Activated CD4-positive, CD25-positive, alpha-beta regulatory T cell treated with anti-CD3 and anti-CD28 coated beads, Interleukin-2, amount 50 U/mL, for 16 hours (primary cell): ENCODE results near the gene DHX35.

Experiments
- DNase-seq: peaks from one replicate; pipeline ENCODE4 v3.0.0-alpha.2; 2020; ENCODE audit warnings: low read depth, low spot score

DHX35 gene

DNA sequence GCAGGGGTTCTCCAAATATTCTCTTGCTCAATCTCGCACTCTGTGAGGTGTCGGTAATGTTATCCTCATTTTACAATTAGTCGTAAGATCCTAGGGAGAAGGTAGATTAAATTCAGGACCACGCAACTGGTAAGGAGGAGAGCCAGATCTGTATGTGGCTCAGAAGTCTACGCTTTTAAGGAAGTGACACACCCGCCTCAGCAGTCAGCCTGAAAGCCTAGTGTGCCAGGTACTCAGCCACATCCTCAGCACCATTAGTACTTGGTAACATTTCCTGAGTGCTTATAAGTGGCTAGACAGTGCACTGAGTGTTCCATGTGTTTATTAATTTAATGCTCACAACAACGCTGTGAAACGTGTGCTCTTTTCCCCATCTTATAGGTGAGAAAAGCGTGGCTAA lies 63.7 kb downstream of the DHX35 start:
- no peak for DNase-seq

DNA sequence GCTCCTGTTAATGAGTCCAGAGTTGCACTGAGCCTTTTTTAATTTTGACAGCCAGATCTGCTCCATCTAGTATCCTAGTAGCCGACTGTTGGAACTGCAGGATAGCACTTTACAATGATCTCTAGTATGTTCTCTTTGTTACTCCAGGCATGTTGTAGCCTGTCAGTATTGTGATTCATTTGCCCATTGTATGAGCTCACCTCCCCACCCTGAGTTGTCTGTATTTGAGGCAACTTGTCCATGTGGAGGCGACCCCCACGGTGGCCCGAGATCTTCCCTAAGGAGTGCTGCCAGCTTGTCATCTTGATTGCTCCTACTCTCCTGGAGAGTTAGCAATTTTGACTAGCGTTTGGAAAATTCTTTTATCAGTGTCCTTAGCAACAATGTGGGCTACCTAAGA lies 67.2 kb downstream of the DHX35 start:
- DNase-seq = no peak

DNA sequence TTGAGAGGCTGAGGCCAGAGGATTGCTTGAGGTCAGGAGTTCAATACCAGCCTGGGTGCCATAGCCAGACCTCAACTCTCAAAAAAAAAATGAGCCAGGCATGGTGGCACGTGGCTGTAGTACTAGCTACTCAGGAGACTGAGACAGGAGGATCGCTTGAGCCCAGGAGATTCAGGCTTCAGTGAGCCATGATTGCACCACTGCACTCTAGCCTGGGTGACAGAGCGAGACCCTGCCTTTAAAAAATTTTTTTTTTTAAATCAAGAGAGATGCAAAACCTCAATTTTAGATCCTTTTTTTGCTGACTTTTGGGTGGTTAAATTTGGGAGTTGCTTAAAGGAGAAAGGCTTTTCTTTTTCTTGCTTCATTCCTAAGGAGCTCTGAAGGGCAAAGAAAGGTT lies 70.9 kb downstream of the DHX35 start:
- no peak for DNase-seq

DNA sequence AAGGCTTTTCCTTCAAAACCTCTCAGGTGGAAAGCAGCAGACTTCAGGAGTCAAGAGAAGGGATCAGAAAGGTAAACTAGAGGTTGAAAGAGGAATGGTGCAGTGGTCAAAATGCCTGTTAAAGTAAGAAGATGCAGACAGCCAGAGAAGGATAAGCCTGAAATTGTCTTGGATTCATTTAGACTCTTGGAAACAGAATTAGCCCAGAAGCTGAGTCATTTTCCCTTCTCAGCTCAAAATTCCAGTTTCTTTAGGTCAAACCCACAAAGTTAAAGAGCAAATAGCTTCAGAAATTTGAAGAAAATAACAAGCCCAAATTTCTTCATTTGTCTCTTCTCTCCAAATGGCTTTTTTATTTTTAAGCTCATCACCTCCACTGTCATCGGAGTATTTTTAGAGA lies 73.9 kb downstream of the DHX35 start:
- DNase-seq = no peak

DNA sequence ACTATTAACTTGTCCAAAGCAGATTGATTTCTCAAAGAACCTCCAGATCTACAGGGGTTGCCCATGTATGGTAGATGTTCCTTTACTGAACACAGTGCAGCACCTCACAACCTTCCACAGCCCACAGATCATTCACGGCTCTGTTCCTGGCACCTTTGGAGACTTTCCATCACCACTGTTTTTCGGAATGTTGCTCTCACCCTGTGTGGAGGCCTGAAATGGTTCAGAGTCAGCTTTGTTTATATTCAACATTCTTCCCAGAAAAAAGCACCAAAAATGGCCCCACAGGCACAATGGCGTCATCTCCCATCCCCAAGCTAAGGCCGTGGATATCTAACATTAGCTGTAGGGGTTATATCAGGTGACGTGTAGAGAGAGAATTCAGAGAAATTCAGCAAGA lies 74.7 kb downstream of the DHX35 start:
- DNase-seq = no peak

DNA sequence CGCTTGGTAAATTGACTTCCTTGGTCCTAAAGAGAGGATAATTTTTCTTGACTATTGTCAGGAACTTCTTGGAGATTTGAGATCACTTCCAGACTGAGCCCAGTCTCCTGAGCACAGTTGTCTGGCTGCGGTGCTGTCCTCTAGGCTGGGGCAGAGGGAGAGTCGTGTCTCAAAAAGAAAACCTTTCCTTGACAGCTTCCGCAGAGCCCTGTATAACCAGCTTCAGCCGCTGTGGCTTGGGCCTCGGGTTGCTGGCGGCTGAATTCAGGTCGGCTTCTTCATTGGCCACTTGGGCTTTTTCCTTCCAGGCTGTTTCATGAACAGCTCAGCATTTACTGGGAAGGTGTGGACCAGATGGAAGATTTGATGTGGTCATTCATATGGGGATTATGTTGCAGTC lies 75.9 kb downstream of the DHX35 start:
- no peak for DNase-seq

DNA sequence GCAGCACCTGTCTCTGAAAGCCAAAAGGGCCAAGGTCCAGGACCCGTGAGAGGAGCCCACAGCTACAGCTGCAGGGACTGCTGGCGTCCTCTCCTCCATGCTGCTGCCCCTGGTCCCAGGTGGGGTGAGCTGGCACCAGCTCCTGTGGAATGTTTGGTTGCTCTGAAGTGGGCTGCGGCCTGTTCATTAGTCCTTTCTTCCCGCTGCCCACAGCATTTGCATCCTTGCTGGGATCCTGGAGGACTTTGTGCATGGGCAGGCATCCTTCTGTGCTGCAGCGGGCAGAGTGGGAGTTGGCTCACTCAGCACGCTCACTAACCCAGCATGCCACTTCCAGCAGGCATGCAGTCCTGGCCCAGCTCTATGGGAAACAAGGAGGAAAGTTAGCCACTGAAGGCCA lies 76.4 kb downstream of the DHX35 start:
- DNase-seq = no peak

DNA sequence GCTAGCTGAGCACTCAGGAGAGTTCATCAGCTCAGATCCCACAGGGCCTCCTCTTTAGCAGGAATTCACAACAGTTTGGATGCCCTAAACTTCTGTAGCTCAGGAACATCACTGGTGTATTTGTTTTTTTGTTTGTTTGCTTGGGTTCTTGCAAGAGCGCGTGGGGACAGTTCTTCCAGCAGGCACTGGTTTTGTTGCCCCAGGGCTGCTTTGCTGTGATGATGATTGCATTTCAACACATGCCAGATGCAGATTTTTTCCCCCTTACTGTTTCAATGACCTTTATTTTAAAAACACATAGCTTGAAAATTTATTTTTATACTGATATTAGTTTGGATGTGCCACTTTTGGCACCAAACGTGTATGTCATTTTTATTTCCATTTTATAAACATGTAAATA lies 77.1 kb downstream of the DHX35 start:
- no peak for DNase-seq

DNA sequence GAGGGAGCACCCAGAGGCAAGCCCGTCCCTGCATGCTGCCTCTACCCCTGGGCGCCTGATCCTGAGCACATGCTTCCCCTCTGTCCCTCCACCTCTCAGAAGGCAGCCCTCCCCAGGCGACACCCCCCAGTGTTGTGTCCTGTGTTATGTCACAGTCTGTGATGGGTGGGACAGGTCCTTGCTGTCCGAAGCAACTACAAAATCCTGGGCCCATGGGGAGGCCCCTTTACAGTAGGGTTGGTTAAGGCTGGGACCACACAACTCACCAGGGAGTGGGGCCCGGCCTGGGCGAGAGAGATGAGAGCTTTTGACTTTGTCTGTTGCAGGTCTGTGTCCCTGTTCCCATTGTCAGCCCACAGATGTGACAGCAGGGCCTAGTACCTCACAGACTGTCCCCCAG lies 78.0 kb downstream of the DHX35 start:
- DNase-seq = no peak

DNA sequence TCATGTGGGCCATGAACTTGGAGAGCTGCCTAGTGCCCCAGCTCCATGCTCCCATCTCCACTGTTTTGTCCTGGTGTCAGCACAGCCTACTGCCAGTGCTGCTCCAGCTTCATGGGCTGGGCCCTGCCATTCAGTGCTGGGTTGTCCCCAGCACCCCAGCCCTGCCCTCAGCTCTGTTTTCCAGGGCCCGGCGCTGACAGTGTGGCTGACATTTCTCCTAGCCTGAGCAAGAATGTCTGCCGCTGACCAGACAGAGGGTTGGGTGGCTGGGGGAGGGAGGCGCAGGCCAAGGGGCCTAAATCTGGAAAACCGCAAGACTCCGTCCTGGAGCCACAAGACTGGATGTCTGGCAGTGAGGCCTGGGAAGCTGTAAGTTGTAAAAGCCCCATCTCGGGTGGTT lies 78.9 kb downstream of the DHX35 start:
- no peak for DNase-seq

DNA sequence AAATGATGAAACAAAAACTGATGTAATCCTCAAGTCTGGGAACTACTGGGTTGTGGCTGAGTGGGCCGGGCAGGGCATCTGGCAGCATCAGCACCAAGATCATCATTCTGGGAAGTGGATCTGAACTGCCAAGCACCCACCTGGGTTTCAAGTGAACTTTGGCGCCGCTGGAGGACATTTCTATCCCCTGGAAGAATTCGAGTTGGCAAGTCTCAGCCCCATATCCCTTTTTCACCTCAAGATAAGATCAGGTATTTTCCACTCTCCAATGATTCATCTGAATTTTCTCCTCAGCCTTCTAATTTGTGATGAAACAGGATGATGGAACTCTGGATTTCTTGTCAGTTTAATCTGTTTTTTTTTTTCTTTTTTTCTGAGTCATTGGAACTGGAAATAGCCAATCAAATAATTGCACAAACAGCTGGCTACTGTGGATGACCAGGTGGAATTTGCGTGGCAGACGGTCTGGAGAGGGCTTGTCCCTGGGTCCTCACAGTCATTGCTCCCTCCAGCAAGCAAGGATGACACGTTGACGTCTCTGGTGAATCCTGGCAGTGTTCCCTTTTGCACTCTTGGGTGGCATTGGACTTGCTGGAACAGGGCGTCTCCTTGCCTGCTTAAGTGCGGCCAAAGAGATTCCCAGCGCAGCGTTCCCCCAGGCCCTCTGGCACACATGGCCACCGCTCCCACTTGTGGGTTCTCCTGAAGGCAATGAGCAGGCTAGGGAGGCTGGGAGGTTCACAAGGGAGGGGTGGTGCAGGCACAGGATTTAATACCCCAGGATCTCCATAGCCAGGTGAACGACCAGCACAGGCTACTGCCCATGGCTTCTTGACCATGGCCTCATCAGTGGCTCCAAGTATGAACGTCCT lies 80.4 kb downstream of the DHX35 start:
- no peak for DNase-seq

DNA sequence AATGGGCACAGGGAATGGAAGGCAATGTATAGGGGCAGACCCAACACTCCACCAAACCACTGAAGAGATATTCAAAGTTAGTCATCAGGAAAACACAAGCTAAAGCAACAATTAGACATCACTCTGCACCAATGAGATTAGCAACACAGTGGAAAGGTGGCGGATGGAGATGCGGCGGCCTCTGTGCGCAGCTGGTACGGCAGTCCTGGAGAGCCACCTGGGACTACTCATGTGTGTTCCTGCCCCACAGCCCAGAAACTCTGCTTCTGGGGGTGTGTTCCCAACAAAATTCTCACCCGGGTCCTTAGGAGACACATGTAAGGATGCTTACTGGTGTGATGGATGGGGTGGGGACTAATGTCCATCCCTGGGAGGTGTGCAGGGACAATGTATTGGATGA lies 82.4 kb downstream of the DHX35 start:
- DNase-seq = no peak

DNA sequence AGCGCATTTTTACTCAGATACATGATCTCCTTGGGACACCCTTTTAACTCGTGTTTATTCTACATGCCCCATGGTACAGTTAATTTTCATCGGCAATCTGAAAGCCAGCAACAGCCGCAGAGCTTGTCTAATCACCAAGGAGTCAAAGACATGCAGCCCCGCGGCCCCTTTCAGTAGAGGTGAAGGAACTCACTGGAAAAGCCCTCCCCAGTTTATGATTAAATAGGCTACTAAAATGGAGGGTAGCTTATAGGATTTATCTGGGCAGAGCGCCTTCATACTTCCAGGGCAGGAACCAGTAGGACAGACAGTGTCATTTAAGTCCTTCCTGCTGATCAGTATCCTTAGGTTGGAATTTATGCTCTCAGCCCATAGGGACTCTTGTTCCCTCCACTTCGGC lies 83.5 kb downstream of the DHX35 start:
- no peak for DNase-seq

DNA sequence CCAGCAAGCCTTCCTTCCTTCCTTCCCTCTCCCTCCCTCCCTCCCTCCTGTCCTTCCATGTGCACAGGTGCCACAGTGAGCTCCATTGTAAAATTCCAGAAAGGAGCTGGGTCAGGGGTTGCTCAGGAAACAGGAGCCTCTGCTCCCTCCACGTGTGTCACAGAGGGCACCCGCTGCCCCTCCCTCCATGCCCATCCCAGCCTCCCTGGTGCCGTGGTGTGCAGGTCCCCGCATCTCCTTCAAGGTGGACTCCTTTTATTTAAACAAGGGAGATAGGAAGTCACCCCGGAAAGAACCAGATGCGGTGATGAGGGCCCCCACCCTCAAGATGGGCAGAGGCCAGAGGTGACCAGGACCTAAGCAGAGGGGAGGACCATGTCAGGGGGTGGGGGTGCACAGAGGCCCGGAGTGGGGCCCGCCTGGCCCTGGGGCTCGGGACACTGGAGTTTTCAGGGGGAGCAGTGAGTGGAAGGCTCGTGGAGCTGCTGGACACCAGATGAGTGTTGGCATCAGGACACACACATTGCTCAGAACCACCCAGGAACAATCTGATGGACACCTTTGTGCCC lies 85.4 kb downstream of the DHX35 start:
- no peak for DNase-seq

DNA sequence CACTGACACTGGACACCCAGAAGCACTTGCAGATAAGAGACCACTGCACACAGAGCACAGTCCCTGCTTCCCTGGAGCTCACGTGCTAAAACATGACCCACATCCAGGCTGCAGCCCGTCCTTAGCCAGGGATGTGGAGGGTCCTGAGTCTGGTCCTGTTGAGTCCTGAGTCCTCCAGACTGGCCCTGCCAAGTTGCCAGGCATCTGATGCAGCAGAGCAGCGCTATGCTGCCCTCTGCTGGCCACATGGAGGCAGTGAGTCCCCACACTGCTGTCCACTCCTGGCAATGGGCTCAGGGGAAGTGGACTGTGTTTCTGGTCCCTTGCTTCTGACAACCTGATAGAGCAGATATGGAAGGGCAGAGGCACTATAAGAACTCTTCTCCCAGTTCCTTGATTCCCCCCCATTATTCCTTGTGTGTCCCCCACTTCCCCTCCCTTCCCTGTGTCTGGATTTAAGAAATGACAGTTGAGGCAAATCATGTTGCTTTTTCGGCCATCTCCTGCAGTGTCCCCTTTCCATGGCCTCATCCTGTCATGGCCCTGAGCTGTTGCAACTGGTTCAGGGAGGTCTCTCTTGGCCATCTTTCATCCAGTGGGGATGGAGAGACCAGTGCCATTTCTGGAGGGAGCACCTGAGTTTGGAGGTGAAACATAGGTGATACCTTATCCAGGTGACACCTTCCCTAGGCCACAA lies 86.0 kb downstream of the DHX35 start:
- peak; percentile 53 for DNase-seq

DNA sequence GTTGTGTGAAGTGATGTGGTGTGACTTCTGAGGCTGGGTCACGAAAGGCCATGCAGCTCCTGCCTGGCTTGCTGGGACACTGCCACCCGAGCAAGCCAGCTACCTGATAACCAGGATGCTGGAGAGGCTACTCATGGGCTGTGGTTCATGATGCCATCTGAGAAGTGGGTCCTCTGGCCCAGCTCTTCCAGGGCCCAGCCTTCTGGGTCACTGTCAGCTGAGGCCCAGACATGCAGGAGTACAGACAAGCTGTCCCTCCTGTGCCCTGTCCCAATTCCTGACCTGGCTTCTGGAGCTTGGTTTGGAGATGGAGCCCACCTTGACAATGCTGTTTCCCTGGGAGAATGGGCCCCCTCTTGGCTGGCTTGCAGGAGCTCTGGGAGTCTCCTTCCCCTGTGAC lies 87.0 kb downstream of the DHX35 start:
- DNase-seq = no peak

DNA sequence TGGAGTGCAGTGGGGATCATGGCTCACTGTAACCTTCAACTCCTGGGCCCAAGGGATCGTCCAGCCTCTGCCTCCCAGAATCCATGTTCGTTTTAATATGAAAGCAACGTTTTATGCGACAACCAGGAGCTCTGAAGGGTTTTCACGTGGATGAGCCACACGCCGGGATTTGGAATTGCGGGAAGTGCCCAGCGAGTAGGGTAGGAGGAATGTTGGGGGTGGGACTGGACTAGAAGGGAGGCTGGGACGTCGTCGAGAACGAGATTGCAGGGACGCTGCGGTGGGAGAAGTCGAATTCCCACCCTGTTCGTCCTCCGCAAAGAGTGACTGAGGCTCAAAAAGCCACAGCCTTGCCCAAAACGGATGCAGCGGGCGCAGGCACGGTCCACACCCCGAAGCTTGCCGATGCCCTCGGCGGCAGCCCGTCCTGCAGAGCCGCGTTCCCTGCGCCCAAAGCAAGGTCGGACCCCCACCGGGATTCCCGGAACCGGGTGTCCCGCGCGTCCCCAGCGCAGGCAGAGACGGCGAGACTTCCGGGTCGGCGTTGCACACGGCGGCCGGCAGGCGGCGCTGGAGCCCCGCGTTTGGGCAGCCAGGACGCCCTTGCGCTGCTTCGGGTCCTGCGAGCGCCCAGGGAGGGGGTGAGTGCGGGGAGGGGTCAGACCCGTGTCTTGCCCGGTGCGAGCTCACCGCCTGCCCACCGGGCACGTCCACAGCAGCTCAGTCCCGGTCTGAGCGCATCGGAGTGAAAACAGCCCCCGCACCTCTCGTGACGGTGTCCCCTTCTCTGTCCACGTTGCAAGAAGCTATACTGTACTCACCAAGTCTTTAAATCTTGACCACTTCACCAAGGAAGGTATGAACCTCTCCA lies 87.8 kb downstream of the DHX35 start:
- DNase-seq = peak; percentile 52

DNA sequence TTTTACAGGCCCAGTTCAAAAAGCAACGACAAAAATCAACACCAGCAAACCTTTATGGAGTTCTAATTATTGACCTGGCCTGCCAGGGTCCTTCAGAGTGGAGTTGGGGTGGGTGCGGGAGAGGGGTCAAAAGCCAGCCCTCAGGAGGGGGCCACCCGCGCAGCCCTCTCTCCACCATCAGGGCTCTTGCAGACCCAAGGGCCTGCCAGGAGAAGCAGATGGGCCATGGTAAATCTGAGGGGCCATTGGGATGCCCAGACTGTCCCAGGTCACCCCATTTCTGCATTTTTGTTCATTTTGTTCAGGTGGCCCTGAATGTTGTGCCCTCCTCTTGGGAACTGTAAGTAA lies 88.4 kb downstream of the DHX35 start:
- DNase-seq = no peak

DNA sequence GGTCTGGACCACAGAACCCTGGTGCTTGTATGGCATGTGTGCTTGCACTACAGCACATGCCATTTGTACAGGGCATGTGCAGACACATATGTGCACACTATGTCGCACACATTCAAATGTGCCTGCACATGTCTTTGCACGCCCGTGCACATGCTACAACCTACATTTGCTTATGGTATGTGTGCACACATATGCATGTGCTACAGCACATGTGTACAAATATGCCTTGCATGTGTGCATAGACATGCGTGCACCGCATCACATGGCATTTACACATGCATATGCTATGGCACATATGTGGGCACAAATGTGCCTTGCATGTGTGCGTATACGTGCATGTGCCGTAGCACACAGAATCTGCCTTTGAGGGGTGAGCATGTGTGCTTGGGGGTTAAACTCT lies 90.5 kb downstream of the DHX35 start:
- no peak for DNase-seq

DNA sequence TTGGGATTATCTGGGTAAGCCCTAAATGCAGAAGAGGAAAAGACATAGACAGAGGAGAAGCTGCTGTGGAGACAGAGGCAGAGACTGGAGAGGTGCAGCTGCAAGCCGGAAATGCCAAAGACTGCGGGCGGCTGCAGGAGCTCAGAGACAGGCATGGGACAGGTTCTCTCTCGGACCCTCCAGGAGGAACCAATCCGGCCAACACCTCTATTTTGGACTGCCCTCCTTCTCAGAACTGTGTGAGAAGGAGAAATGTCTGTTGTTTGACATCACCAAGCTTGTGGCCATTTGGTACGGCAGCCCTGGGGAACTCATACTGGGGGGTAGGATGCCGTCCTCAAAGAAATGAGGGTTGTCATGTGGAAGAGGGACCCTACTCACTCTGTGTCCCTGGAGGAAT lies 95.0 kb downstream of the DHX35 start:
- DNase-seq = no peak

DNA sequence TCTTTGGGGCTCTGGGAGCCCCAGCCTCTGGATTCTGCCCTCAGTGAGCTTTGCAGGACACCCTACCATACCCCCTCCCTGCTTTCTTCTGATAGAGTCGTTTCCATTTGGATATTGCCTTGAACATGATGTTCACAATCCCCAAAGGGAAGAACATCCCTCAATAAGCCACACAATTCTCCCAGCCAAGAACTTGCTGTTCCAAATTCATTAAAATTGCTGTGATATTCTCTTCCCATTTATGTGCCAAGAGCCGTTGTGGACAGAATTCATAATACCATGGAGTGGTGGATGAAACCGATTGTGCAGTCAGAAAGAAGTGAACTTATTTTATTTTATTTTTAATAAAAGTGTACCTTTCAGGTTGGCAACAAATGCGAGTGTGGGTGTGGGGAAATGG lies 95.8 kb downstream of the DHX35 start:
- no peak for DNase-seq

DNA sequence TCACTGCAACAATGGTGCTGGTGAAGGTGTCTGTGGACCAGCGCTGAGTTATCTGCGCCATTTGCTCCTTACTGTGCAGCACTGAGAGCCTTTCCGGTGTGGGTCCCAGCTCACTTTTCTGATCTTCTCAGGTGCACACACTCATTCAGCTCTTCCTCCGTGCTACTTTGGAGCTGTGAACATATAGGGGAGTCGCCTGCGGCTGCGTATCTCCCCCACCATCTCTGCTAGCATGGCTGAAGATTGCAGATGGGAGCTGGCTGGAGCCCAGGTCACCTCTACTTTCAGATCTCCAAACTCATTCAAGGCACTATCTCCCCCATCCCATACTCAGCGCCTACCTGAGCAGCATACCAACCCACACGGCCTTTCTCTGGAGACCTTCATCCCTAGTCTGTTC lies 96.9 kb downstream of the DHX35 start:
- DNase-seq = no peak
